ENCODE results near the gene HEXIM1.
"Not testable (repeated sequence)": the region's sequence is repeated elsewhere in the genome, so short reads cannot be mapped to it uniquely, and the experiment has no call there.

HEXIM1 gene

GRCh38 chr17:45114117-45114932, 34.0 kb upstream of the HEXIM1 start:
- peak; percentile 59 for DNase-seq

GRCh38 chr17:45115015-45115625, 33.2 kb upstream of the HEXIM1 start:
- DNase-seq = no peak

- DNase-seq = no peak
Measured at GRCh38 chr17:45115871-45116270, 32.4 kb upstream of the HEXIM1 start.

- no peak for DNase-seq
Measured at GRCh38 chr17:45116434-45117016, 31.8 kb upstream of the HEXIM1 start.

- no peak for DNase-seq
Measured at GRCh38 chr17:45117334-45117733, 30.9 kb upstream of the HEXIM1 start.

- DNase-seq = no peak
Measured at GRCh38 chr17:45117848-45118646, 30.2 kb upstream of the HEXIM1 start.

GRCh38 chr17:45118691-45119090, 29.6 kb upstream of the HEXIM1 start:
- DNase-seq = peak; percentile 57

- DNase-seq = no peak
Measured at GRCh38 chr17:45119964-45120363, 28.3 kb upstream of the HEXIM1 start.

- no peak for DNase-seq
Measured at GRCh38 chr17:45120558-45120957, 27.7 kb upstream of the HEXIM1 start.

GRCh38 chr17:45121055-45121454, 27.2 kb upstream of the HEXIM1 start:
- DNase-seq = peak; percentile 52

- no peak for DNase-seq
Measured at GRCh38 chr17:45123076-45123770, 25.1 kb upstream of the HEXIM1 start.

- DNase-seq = peak; percentile 74
Measured at GRCh38 chr17:45123930-45124796, 24.1 kb upstream of the HEXIM1 start.

GRCh38 chr17:45124797-45125122, 23.5 kb upstream of the HEXIM1 start:
- not testable (repeated sequence) for DNase-seq

GRCh38 chr17:45125509-45125908, 22.8 kb upstream of the HEXIM1 start:
- no peak for DNase-seq

- DNase-seq = no peak
Measured at GRCh38 chr17:45127207-45127547, 21.1 kb upstream of the HEXIM1 start.

- DNase-seq = peak; percentile 60
Measured at GRCh38 chr17:45127548-45128300, 20.6 kb upstream of the HEXIM1 start.

GRCh38 chr17:45128331-45128730, 19.9 kb upstream of the HEXIM1 start:
- no peak for DNase-seq

GRCh38 chr17:45128989-45129388, 19.3 kb upstream of the HEXIM1 start:
- DNase-seq = no peak

GRCh38 chr17:45129426-45129939, 18.8 kb upstream of the HEXIM1 start:
- peak; percentile 57 for DNase-seq

GRCh38 chr17:45129940-45130680, 18.2 kb upstream of the HEXIM1 start:
- peak; percentile 59 for DNase-seq
